ENCODE data around the gene ZNF764. TPM values are rescaled to one million over a fixed set of nuclear protein-coding genes. Genes with fewer than 3 reads are reported as not detected.

The ZNF764 gene
- polyA plus RNA-seq, 1 donor (not counting 4 experiments of a cell fraction or from before 2014, with no cell fraction given): 1.6 TPM

DNA sequence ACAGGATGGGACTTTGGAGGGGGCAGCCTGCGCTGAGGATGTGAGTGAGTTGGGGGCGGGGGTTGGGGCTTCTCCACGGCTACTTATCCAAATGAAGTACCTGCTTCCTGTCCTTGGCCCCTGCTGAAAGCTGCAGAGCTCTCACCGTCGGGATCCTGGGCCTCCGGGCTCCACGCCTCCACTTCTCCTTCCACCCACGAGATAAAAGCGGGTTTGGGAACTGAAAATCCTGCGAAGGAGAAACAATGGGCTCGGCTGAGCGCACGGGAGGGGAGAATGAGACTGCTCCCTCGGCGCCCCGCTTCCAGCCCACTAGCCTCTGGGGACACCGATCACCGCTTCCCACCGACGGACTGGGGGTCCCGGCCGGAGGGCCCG, 26.8 kb upstream of the ZNF764 start:
- H2AFZ ChIP-seq (ENCODE audit: control insufficient read depth, low read length): peak overlapping the region; percentile 71
- no peaks in the 10 kb centered on the region for H3K9me3 ChIP-seq (ENCODE audit: control insufficient read depth, low read depth, low read length)
- H3K4me2 ChIP-seq (ENCODE audit: control insufficient read depth, extremely low read depth, insufficient read depth, low read depth, low read length): peak overlapping the region; percentile 87
- H3K79me2 ChIP-seq (ENCODE audit: control insufficient read depth, insufficient read depth, low read length): peaks cover 33% of the 10 kb centered on the region
- peaks cover 5% of the 10 kb centered on the region for H3K4me1 ChIP-seq (ENCODE audit: control insufficient read depth, extremely low read depth, insufficient read depth, low read length)
- H3K4me3 ChIP-seq (ENCODE audit: control insufficient read depth in 2 of 3, extremely low read depth in 1 of 3, insufficient read depth in 2 of 3, low read depth in 1 of 3, low read length in 3 of 3): peak overlapping the region; percentile 74 to 80 (median 75)
- H3K9me1 ChIP-seq (ENCODE audit: control insufficient read depth, extremely low read depth, insufficient read depth, low read length): no peaks in the 10 kb centered on the region
- no peak for DNase-seq (ENCODE audit: low read depth, low spot score)
- no peak for FAIRE-seq
- TF ChIP-seq, protein P1, sequence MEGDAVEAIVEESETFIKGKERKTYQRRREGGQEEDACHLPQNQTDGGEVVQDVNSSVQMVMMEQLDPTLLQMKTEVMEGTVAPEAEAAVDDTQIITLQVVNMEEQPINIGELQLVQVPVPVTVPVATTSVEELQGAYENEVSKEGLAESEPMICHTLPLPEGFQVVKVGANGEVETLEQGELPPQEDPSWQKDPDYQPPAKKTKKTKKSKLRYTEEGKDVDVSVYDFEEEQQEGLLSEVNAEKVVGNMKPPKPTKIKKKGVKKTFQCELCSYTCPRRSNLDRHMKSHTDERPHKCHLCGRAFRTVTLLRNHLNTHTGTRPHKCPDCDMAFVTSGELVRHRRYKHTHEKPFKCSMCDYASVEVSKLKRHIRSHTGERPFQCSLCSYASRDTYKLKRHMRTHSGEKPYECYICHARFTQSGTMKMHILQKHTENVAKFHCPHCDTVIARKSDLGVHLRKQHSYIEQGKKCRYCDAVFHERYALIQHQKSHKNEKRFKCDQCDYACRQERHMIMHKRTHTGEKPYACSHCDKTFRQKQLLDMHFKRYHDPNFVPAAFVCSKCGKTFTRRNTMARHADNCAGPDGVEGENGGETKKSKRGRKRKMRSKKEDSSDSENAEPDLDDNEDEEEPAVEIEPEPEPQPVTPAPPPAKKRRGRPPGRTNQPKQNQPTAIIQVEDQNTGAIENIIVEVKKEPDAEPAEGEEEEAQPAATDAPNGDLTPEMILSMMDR (optimal IDR thresholded peaks at IDR 0.05 in 1 of 3, IDR thresholded peaks at IDR 0.05 in 1 of 3, conservative IDR thresholded peaks at IDR 0.05 in 1 of 3; ENCODE audit: extremely low read depth in 1 of 3, insufficient read depth in 2 of 3, low read length in 3 of 3): no peak
- TF ChIP-seq EZH2 (IDR thresholded peaks at IDR 0.05; ENCODE audit: low read length): no peak
- H3K27me3 ChIP-seq (ENCODE audit: control insufficient read depth, extremely low read depth, insufficient read depth, low read length): no peaks in the 10 kb centered on the region
- no peaks in the 10 kb centered on the region for H4K20me1 ChIP-seq (ENCODE audit: control insufficient read depth, extremely low read depth, insufficient read depth, low read length)
- H3K36me3 ChIP-seq (ENCODE audit: control insufficient read depth in 2 of 2, extremely low read depth in 1 of 2, insufficient read depth in 2 of 2, low read length in 2 of 2): peaks cover 9 to 10% of the 10 kb centered on the region in 2 experiments
- H3K27ac ChIP-seq (ENCODE audit: control insufficient read depth, insufficient read depth, low read length): peak overlapping the region; percentile 79
- peak overlapping the region; percentile 83 for H3K9ac ChIP-seq (ENCODE audit: control insufficient read depth, extremely low read depth, insufficient read depth, low read length)
- dilution Hi-C loops (cut with MboI; ENCODE audit: extremely low pct_ligation_motif_present, low sequenced_read_pairs): no loop called here

DNA sequence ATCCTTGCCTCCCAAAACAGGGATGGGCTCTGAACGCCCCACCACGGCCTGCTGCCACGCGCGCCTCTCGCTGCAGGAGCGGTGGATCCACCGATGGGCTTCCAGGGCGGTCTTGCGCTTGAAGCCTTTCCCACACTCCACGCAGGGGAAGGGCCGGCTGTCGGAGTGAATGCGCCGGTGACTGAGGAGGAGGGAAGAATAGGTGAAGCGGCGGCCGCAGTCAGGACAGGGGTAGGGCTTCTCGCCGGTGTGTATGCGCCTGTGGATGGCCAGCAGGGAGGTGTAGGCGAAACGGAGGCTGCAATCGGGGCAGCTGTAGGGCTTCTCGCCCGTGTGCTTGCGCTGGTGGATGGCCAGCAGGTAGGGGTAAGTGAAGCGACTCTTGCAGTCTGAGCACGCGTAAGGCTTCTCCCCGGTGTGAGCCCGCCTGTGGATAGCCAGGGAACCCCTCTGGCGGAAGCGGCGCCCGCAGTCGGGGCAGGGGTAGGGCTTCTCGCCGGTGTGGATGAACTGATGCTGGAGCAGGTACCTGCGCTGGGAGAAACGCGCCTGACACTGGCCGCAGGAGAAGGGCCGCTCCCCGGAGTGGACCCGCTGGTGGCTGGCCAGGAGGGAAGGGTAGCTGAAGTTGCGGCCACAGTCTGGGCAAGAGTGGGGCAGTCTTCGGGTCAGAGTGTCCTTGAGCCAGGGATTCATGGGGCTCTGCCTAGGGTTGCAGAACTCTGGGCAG, 24.6 kb upstream of the ZNF764 start:
- H3K4me1 ChIP-seq (ENCODE audit: control insufficient read depth, extremely low read depth, insufficient read depth, low read length): peaks cover 5% of the 10 kb centered on the region
- H3K9me3 ChIP-seq (ENCODE audit: control insufficient read depth, low read depth, low read length): no peaks in the 10 kb centered on the region
- no peak overlapping the region for H3K27ac ChIP-seq (ENCODE audit: control insufficient read depth, insufficient read depth, low read length)
- dilution Hi-C loops (cut with MboI; ENCODE audit: extremely low pct_ligation_motif_present, low sequenced_read_pairs): no loop called here
- no peaks in the 10 kb centered on the region for H4K20me1 ChIP-seq (ENCODE audit: control insufficient read depth, extremely low read depth, insufficient read depth, low read length)
- peaks cover 6 to 16% of the 10 kb centered on the region in 2 experiments for H3K36me3 ChIP-seq (ENCODE audit: control insufficient read depth in 2 of 2, extremely low read depth in 1 of 2, insufficient read depth in 2 of 2, low read length in 2 of 2)
- no peaks in the 10 kb centered on the region for H3K27me3 ChIP-seq (ENCODE audit: control insufficient read depth, extremely low read depth, insufficient read depth, low read length)
- no peak overlapping the region for H3K4me3 ChIP-seq (ENCODE audit: control insufficient read depth in 2 of 3, extremely low read depth in 1 of 3, insufficient read depth in 2 of 3, low read depth in 1 of 3, low read length in 3 of 3)
- peaks cover 33% of the 10 kb centered on the region for H3K79me2 ChIP-seq (ENCODE audit: control insufficient read depth, insufficient read depth, low read length)
- DNase-seq (ENCODE audit: low read depth, low spot score) (no peak), FAIRE-seq (no peak)
- H2AFZ ChIP-seq (ENCODE audit: control insufficient read depth, low read length): no peak overlapping the region
- no peak overlapping the region for H3K4me2 ChIP-seq (ENCODE audit: control insufficient read depth, extremely low read depth, insufficient read depth, low read depth, low read length)
- no peaks in the 10 kb centered on the region for H3K9me1 ChIP-seq (ENCODE audit: control insufficient read depth, extremely low read depth, insufficient read depth, low read length)
- H3K9ac ChIP-seq (ENCODE audit: control insufficient read depth, extremely low read depth, insufficient read depth, low read length): no peak overlapping the region
- TF ChIP-seq, protein P1 (optimal IDR thresholded peaks at IDR 0.05 in 1 of 3, IDR thresholded peaks at IDR 0.05 in 1 of 3, conservative IDR thresholded peaks at IDR 0.05 in 1 of 3; ENCODE audit: extremely low read depth in 1 of 3, insufficient read depth in 2 of 3, low read length in 3 of 3): no peak
- no peak for TF ChIP-seq EZH2 (IDR thresholded peaks at IDR 0.05; ENCODE audit: low read length)
